GM19468 (cell line): ENCODE measurements around the gene MOB3B.
A peak's percentile ranks its signal among the peaks of the same experiment; 100 is the strongest.

Experiments used
- ATAC-seq: cut with Tn5 transposase; IDR thresholded peaks from one replicate; pipeline ENCODE4 v1.9.1; 2021; ENCODE audit warnings: mild to moderate bottlenecking, moderate library complexity, moderate number of reproducible peaks; ENCODE audit not compliant: unreplicated experiment; ENCODE audit errors: extremely low read depth

Gene MOB3B

GRCh38 chr9:27377811-27378456 lies 151.7 kb downstream of the MOB3B start:
- ATAC-seq: peak; percentile 86

GRCh38 chr9:27377147-27377807 lies 152.3 kb downstream of the MOB3B start:
- ATAC-seq: peak; percentile 3

- no peak for ATAC-seq
Observed at GRCh38 chr9:27373851-27374250, 155.8 kb downstream of the MOB3B start.

- ATAC-seq: no peak
Observed at GRCh38 chr9:27372615-27373014, 157.0 kb downstream of the MOB3B start.

GRCh38 chr9:27371382-27371781 lies 158.2 kb downstream of the MOB3B start:
- ATAC-seq: no peak

- no peak for ATAC-seq
Observed at GRCh38 chr9:27369591-27369990, 160.0 kb downstream of the MOB3B start.

- ATAC-seq: no peak
Observed at GRCh38 chr9:27368316-27368985, 161.2 kb downstream of the MOB3B start.

GRCh38 chr9:27367921-27368315 lies 161.7 kb downstream of the MOB3B start:
- ATAC-seq: no peak

GRCh38 chr9:27367175-27367798 lies 162.3 kb downstream of the MOB3B start:
- peak; percentile 61 for ATAC-seq

- peak; percentile 86 for ATAC-seq
Observed at GRCh38 chr9:27365707-27366376, 163.8 kb downstream of the MOB3B start.

- no peak for ATAC-seq
Observed at GRCh38 chr9:27362447-27363210, 167.0 kb downstream of the MOB3B start.

- ATAC-seq: no peak
Observed at GRCh38 chr9:27361492-27361891, 168.1 kb downstream of the MOB3B start.

GRCh38 chr9:27359763-27360162 lies 169.9 kb downstream of the MOB3B start:
- no peak for ATAC-seq

- ATAC-seq: no peak
Observed at GRCh38 chr9:27358007-27358406, 171.6 kb downstream of the MOB3B start.

- no peak for ATAC-seq
Observed at GRCh38 chr9:27356446-27356845, 173.2 kb downstream of the MOB3B start.

- ATAC-seq: no peak
Observed at GRCh38 chr9:27355166-27355565, 174.4 kb downstream of the MOB3B start.

GRCh38 chr9:27353474-27354229 lies 176.0 kb downstream of the MOB3B start:
- no peak for ATAC-seq

GRCh38 chr9:27353166-27353473 lies 176.5 kb downstream of the MOB3B start:
- ATAC-seq: no peak

GRCh38 chr9:27352457-27353165 lies 177.0 kb downstream of the MOB3B start:
- no peak for ATAC-seq
